Smooth muscle cell (in vitro differentiated cells): ENCODE results near the gene MSH5. TPM values are rescaled to one million over a fixed set of nuclear protein-coding genes. Genes with fewer than 3 reads are reported as not detected.
A peak's percentile ranks its signal among the peaks of the same experiment; 100 is the strongest.

Experiments used
- DNase-seq: peaks from one replicate; lab custom pipeline; 2025; ENCODE audit not compliant: unreplicated experiment; lab: John Stamatoyannopoulos, UW
- H2AFZ ChIP-seq: fragments of 200-600 bp; sonication (generic); 2 replicates; pipeline ENCODE4 v1.6.0; 2016; ENCODE audit warnings: antibody characterized with exemption, low read depth, mild to moderate bottlenecking
- H3F3A ChIP-seq: fragments of 200-600 bp; sonication (generic); 2 replicates; pipeline ENCODE4 v1.6.0; 2017; ENCODE audit warnings: antibody characterized with exemption, low read depth
- H3K27ac ChIP-seq: fragments of 200-600 bp; sonication (generic); 2 replicates; pipeline ENCODE4 v1.5.1; 2016; ENCODE audit warnings: low read depth, mild to moderate bottlenecking
- H3K27me3 ChIP-seq: fragments of 200-600 bp; sonication (generic); 2 replicates; pipeline ENCODE4 v1.6.1; 2016; ENCODE audit warnings: low read depth, mild to moderate bottlenecking
- H3K36me3 ChIP-seq: fragments of 200-600 bp; sonication (generic); 2 replicates; pipeline ENCODE4 v1.5.1; 2016; ENCODE audit warnings: low read depth
- H3K4me1 ChIP-seq: fragments of 200-600 bp; sonication (generic); 2 replicates; pipeline ENCODE4 v1.5.1; 2016; ENCODE audit warnings: low read depth
- H3K4me2 ChIP-seq: fragments of 200-600 bp; sonication (generic); 2 replicates; pipeline ENCODE4 v1.6.0; 2016; ENCODE audit warnings: mild to moderate bottlenecking
- H3K4me3 ChIP-seq: fragments of 200-600 bp; sonication (generic); 2 replicates; pipeline ENCODE4 v1.5.1; 2016; ENCODE audit warnings: mild to moderate bottlenecking
- H3K79me2 ChIP-seq: fragments of 200-600 bp; sonication (generic); 2 replicates; pipeline ENCODE4 v1.6.0; 2016; ENCODE audit warnings: low read depth, mild to moderate bottlenecking
- H3K9ac ChIP-seq: fragments of 200-600 bp; sonication (generic); 2 replicates; pipeline ENCODE4 v1.6.0; 2016; ENCODE audit warnings: low read depth
- H3K9me3 ChIP-seq: fragments of 200-600 bp; sonication (generic); replicated peaks from 2 replicates; pipeline ENCODE4 v1.5.1; 2016; ENCODE audit warnings: low read depth
- H4K20me1 ChIP-seq: fragments of 200-600 bp; sonication (generic); 2 replicates; pipeline ENCODE4 v1.6.0; 2016; ENCODE audit warnings: low read depth
- WGBS: methylation state at CpG from one replicate; pipeline ENCODE4 v1.1.7; 2016; ENCODE audit warnings: low lambda C conversion rate; 5-methylcytosine and 5-hydroxymethylcytosine counted together
- polyA plus RNA-seq: library from polyadenylated mRNA; unstranded; fragments of >200 nt; fragmentation: Nextera tagmentation; extraction: Ambion mirVana; gene quantifications from 2 replicates; pipeline ENCODE4 v1.2.1, GENCODE V29; 2016
- total RNA-seq: library from RNA; depleted of rRNA; stranded (reverse); fragments of >200 nt; gene quantifications from 2 replicates; pipeline ENCODE4 v1.2.3, GENCODE V29; 2014
- TF ChIP-seq, protein P1 (sequence below): fragments of 200-600 bp; sonication (generic); IDR thresholded peaks from 2 replicates; pipeline ENCODE4 v1.5.1; 2017; ENCODE audit warnings: borderline replicate concordance, mild to moderate bottlenecking, antibody characterized with exemption; ENCODE audit not compliant: insufficient read depth, poor library complexity, severe bottlenecking

The MSH5 gene
- total and polyA plus RNA-seq, 2 experiments from 2014 or later = 4.7 to 10.6 TPM

DNA sequence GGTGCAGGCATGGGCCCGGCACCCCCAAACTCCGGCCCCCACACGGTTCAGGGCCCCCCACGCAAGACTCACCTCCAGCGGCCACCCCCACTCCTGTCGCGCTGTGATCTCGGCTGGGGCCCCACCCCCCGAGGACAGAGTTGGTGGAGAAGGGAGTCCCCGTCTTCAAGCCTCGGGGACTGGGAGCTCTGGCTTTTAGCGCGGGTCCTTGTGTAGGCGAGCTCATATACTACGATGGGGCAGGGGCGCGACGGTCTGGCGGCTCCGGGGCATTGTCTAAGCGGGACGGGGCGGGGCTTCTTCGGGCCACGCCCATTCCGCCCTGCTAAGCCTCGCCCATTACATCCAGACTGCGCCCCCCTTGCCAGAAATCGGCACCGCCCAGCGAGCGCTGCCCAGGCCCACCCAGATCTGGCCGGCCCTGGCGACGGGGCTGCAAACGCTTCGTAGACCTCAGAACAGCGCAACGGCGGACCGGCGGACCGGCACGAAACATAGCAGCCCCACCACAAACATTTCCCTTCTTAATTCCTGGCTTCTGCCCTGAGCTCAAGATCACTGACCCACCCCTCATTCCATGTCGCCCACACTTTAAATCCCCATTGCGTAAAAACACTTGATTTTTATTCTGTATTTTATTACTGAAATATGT lies 9.7 kb upstream of the MSH5 start:
- Histone ChIP-seq H4K20me1 (peaks cover 56% of the 10 kb centered on the region), H3K79me2 (peaks cover 36% of the 10 kb centered on the region), H3K4me2 (peak overlapping the region; percentile 95), H3K27me3 (no peaks in the 10 kb centered on the region), H3K4me1 (peaks cover 20% of the 10 kb centered on the region), H3K27ac (peak overlapping the region; percentile 79), H3K9ac (peak overlapping the region; percentile 48), H2AFZ (no peak overlapping the region), H3K36me3 (no peaks in the 10 kb centered on the region), H3K4me3 (peak overlapping the region; percentile 89), H3K9me3 (no peaks in the 10 kb centered on the region), H3F3A (peaks cover 55% of the 10 kb centered on the region)
- 3% methylated on average over 42 of the region's 46 CpGs for WGBS
- TF ChIP-seq, protein P1, sequence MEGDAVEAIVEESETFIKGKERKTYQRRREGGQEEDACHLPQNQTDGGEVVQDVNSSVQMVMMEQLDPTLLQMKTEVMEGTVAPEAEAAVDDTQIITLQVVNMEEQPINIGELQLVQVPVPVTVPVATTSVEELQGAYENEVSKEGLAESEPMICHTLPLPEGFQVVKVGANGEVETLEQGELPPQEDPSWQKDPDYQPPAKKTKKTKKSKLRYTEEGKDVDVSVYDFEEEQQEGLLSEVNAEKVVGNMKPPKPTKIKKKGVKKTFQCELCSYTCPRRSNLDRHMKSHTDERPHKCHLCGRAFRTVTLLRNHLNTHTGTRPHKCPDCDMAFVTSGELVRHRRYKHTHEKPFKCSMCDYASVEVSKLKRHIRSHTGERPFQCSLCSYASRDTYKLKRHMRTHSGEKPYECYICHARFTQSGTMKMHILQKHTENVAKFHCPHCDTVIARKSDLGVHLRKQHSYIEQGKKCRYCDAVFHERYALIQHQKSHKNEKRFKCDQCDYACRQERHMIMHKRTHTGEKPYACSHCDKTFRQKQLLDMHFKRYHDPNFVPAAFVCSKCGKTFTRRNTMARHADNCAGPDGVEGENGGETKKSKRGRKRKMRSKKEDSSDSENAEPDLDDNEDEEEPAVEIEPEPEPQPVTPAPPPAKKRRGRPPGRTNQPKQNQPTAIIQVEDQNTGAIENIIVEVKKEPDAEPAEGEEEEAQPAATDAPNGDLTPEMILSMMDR = no peak
- peak; percentile 85 for DNase-seq

DNA sequence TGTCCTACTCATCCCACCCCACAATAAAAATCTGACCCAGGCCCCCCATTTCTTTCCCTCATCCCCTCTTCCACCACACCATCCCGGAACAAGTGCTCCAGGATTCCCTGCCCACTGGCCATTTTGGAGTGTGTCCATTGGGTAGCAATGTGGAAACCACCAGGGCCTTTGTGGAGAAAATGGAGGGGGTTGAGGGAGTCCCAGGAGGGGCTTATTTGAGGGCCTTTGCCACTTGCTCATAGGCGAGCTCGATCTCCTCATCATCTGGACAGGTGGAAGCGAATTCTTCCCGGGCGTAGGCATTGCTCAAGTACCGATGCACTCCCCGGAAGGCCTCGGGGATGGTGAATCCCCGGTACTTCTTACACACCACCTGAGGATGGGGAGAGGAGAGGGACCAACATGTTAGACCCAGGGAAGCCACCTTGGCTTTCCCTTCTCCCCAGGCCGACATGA lies 9.1 kb upstream of the MSH5 start:
- no peak overlapping the region for H3K9ac ChIP-seq
- peak overlapping the region; percentile 89 for H3K4me3 ChIP-seq
- no peaks in the 10 kb centered on the region for H3K36me3 ChIP-seq
- 91% methylated on average over 11 of the region's 11 CpGs for WGBS
- peaks cover 40% of the 10 kb centered on the region for H3K79me2 ChIP-seq
- peak overlapping the region; percentile 95 for H3K4me2 ChIP-seq
- TF ChIP-seq, protein P1 = no peak
- H3K27ac ChIP-seq = peak overlapping the region; percentile 79
- peaks cover 55% of the 10 kb centered on the region for H3F3A ChIP-seq
- peaks cover 20% of the 10 kb centered on the region for H3K4me1 ChIP-seq
- no peak for DNase-seq
- no peaks in the 10 kb centered on the region for H3K27me3 ChIP-seq
- H2AFZ ChIP-seq = no peak overlapping the region
- H3K9me3 ChIP-seq = no peaks in the 10 kb centered on the region
- peaks cover 56% of the 10 kb centered on the region for H4K20me1 ChIP-seq

DNA sequence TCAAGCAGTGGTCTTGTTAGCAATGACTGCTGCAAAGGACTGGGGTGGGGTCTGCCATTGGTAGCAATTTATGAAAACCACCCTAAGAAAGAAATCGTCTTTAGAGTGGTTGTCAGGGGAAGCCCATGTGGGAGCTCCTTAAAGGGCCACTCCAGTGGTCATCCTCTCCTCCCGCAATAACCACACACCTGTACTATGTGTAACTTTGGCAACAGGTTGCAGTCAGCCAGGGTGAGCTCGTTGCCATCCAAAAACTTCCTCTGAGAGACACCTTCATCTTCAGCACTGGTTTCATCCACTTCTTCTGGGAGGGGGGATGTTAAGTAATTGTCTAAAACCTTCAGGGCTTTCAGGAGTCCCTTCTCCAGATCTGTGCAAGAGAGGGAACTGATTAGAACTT lies 7.8 kb upstream of the MSH5 start:
- TF ChIP-seq, protein P1 = no peak
- H3K36me3 ChIP-seq = no peaks in the 10 kb centered on the region
- H3K27me3 ChIP-seq = no peaks in the 10 kb centered on the region
- H3K4me1 ChIP-seq = peaks cover 28% of the 10 kb centered on the region
- peaks cover 53% of the 10 kb centered on the region for H3K79me2 ChIP-seq
- H3F3A ChIP-seq = peaks cover 56% of the 10 kb centered on the region
- WGBS = 97% methylated on average over 3 of the region's 3 CpGs
- H3K27ac ChIP-seq = peak overlapping the region; percentile 35
- DNase-seq = no peak
- H3K4me2 ChIP-seq = no peak overlapping the region
- H3K9me3 ChIP-seq = no peaks in the 10 kb centered on the region
- H4K20me1 ChIP-seq = peaks cover 56% of the 10 kb centered on the region
- H3K9ac ChIP-seq = no peak overlapping the region
- H3K4me3 ChIP-seq = no peak overlapping the region
- H2AFZ ChIP-seq = no peak overlapping the region

DNA sequence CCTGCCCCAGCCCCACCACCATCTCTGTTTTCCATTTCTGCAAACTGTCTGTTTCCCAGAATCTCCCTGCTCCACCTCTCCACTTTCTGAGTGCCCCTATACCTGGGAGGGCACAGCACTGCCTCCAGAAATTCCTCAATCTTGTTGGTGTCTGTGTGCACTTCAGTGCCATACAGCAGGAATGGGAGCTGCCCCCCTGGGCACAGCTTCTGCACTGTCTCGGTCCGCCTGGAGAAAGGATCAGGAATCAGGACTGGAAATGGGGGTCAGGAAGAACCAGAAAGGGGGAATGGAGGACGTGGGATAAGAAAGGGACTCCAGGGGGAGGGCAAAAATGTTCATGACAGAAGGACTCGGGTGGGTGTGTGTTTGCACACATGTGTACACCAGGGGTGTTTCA lies 6.1 kb upstream of the MSH5 start:
- DNase-seq = no peak
- H3K36me3 ChIP-seq = no peaks in the 10 kb centered on the region
- 94% methylated on average over 4 of the region's 4 CpGs for WGBS
- peaks cover 42% of the 10 kb centered on the region for H3K4me1 ChIP-seq
- H3K4me2 ChIP-seq = peak overlapping the region; percentile 100
- no peak overlapping the region for H2AFZ ChIP-seq
- TF ChIP-seq, protein P1 = no peak
- H4K20me1 ChIP-seq = peaks cover 49% of the 10 kb centered on the region
- H3K79me2 ChIP-seq = peaks cover 51% of the 10 kb centered on the region
- H3K4me3 ChIP-seq = peak overlapping the region; percentile 99
- H3K27me3 ChIP-seq = no peaks in the 10 kb centered on the region
- peak overlapping the region; percentile 84 for H3K27ac ChIP-seq
- H3F3A ChIP-seq = peaks cover 60% of the 10 kb centered on the region
- H3K9ac ChIP-seq = peak overlapping the region; percentile 89
- no peaks in the 10 kb centered on the region for H3K9me3 ChIP-seq
